ENCODE measurements around the gene PRDM15. TPM values are rescaled to one million over a fixed set of nuclear protein-coding genes. Genes with fewer than 3 reads are reported as not detected.

PRDM15 gene
- total RNA-seq, 6 donors from 2014 or later, result 5.3 to 31.4 (median 7.4) TPM

- WGBS, 2 donors, result 96 to 100% methylated on average over 3 to 8 of the region's 8 CpGs
- ATAC-seq (ENCODE audit: low FRiP score in 2 of 2), result no peak
- Histone ChIP-seq H3K27me3 (no peaks in the 10 kb centered on the region), H3K4me3 (no peak overlapping the region), H3K36me3 (peaks cover 0 to 62% (median 23%) of the 10 kb centered on the region in 4 donors), H3K4me1 (no peaks in the 10 kb centered on the region), H3K27ac (no peak overlapping the region), H3K9me3 (no peaks in the 10 kb centered on the region)
- DNase-seq, result no peak
- TF ChIP-seq POLR2AphosphoS5 (IDR thresholded peaks at IDR 0.05), result no peak
- no peak for TF ChIP-seq EP300 (IDR thresholded peaks at IDR 0.05)
- TF ChIP-seq POLR2A (IDR thresholded peaks at IDR 0.05), result no peak
- TF ChIP-seq, protein P1, sequence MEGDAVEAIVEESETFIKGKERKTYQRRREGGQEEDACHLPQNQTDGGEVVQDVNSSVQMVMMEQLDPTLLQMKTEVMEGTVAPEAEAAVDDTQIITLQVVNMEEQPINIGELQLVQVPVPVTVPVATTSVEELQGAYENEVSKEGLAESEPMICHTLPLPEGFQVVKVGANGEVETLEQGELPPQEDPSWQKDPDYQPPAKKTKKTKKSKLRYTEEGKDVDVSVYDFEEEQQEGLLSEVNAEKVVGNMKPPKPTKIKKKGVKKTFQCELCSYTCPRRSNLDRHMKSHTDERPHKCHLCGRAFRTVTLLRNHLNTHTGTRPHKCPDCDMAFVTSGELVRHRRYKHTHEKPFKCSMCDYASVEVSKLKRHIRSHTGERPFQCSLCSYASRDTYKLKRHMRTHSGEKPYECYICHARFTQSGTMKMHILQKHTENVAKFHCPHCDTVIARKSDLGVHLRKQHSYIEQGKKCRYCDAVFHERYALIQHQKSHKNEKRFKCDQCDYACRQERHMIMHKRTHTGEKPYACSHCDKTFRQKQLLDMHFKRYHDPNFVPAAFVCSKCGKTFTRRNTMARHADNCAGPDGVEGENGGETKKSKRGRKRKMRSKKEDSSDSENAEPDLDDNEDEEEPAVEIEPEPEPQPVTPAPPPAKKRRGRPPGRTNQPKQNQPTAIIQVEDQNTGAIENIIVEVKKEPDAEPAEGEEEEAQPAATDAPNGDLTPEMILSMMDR (IDR thresholded peaks at IDR 0.05), result no peak
Observed at GRCh38 chr21:41897700-41898099, 18.6 kb upstream of the PRDM15 start.

- Histone ChIP-seq H3K27ac (no peak overlapping the region), H3K36me3 (peaks cover 0 to 60% (median 23%) of the 10 kb centered on the region in 4 donors), H3K4me1 (no peaks in the 10 kb centered on the region), H3K9me3 (no peaks in the 10 kb centered on the region), H3K4me3 (no peak overlapping the region), H3K27me3 (no peaks in the 10 kb centered on the region)
- DNase-seq (no peak), ATAC-seq (ENCODE audit: low FRiP score in 2 of 2) (no peak)
- 89 to 93% methylated on average over 10 to 11 of the region's 11 CpGs for WGBS, 2 donors
- no peak for TF ChIP-seq POLR2A (IDR thresholded peaks at IDR 0.05)
- no peak for TF ChIP-seq EP300 (IDR thresholded peaks at IDR 0.05)
- no peak for TF ChIP-seq POLR2AphosphoS5 (IDR thresholded peaks at IDR 0.05)
- TF ChIP-seq, protein P1 (IDR thresholded peaks at IDR 0.05), result no peak
Observed at GRCh38 chr21:41897047-41897669, 18.0 kb upstream of the PRDM15 start.

DNA sequence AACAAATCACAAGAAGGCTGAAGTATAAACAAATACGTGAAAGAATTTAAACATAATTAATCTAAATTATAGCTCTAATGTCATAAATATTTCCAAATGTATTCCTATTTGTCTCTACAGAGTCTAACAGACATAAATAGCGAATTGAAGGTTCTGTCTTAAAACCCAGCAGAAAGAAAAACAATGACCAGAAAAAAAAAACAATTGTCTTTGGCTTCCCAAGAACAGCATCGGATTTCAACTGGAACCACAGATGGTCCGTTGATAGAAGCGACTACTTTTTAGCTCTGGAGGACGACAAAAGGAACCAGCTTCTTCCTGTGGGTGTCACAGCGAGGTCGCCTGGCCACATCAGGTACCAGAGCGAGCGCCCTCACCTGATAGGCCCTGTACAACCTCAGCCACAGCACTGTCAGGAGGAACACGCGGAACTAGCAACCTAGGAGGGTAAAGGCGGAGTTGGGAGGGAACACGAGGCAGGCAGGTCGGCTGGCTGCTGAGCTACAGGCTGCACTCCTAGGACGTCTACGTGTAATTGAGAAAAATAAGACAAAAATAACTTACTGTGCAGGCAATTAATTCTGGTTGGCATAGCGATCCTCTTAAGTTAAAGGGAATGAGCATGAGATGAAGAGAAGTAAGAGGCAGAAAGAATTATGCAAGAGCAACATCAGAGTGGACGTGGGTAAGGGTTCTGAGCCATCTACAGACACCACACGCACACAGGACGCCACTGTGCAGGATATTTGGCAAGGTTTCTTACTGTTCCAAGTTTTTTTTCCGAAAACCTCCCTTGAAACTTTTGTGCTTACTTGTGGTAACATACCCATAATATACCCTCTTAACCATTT lies 16.7 kb upstream of the PRDM15 start:
- no peak for ATAC-seq (ENCODE audit: low FRiP score in 2 of 2)

GRCh38 chr21:41894922-41895557 lies 15.9 kb upstream of the PRDM15 start:
- DNase-seq (no peak), ATAC-seq (ENCODE audit: low FRiP score in 2 of 2) (no peak)
- 73 to 83% methylated on average over 10 to 13 of the region's 13 CpGs for WGBS, 2 donors
- H3K27ac ChIP-seq, result no peak overlapping the region
- peaks cover 0 to 45% (median 12%) of the 10 kb centered on the region in 4 donors for H3K36me3 ChIP-seq
- H3K27me3 ChIP-seq, result no peaks in the 10 kb centered on the region
- no peaks in the 10 kb centered on the region for H3K9me3 ChIP-seq
- TF ChIP-seq POLR2AphosphoS5 (IDR thresholded peaks at IDR 0.05) (no peak), POLR2A (IDR thresholded peaks at IDR 0.05) (no peak), EP300 (IDR thresholded peaks at IDR 0.05) (no peak)
- TF ChIP-seq, protein P1 (IDR thresholded peaks at IDR 0.05), result no peak
- H3K4me1 ChIP-seq, result no peaks in the 10 kb centered on the region
- H3K4me3 ChIP-seq, result no peak overlapping the region

More for the DNA sequence above, 16.7 kb upstream of the PRDM15 start:
- H3K36me3 ChIP-seq, result peaks cover 0 to 53% (median 17%) of the 10 kb centered on the region in 4 donors
- H3K27me3 ChIP-seq, result no peaks in the 10 kb centered on the region
- no peak for DNase-seq
- H3K4me3 ChIP-seq, result no peak overlapping the region
- no peaks in the 10 kb centered on the region for H3K4me1 ChIP-seq
- H3K27ac ChIP-seq, result no peak overlapping the region
- H3K9me3 ChIP-seq, result no peaks in the 10 kb centered on the region
- 54 to 61% methylated on average over 22 of the region's 22 CpGs for WGBS, 2 donors
- TF ChIP-seq POLR2A (IDR thresholded peaks at IDR 0.05) (no peak), POLR2AphosphoS5 (IDR thresholded peaks at IDR 0.05) (no peak)

DNA sequence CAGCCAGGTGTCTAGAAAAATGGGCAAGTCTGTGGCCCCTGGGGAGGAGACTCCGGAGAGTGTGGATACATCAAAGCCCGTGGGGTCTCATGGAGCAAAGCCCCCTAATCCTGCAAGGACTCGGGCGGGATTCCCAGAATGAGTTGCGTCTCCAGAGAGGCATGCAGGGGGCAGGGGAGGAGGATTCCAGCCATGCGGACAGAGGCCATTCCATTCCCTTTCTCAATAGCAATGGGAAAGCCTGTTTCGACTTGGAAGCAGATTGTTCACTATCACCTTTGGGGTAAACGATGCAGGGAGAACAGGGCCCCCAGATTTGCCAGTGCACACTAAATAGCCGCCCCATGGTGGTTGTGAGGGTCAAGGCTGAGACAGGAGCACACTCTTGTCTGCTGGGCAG lies 15.4 kb upstream of the PRDM15 start:
- WGBS, 2 donors, result 90 to 95% methylated on average over 5 to 9 of the region's 9 CpGs
- DNase-seq (no peak), ATAC-seq (ENCODE audit: low FRiP score in 2 of 2) (no peak)
- H3K36me3 ChIP-seq, result peaks cover 0 to 43% (median 10%) of the 10 kb centered on the region in 4 donors
- H3K9me3 ChIP-seq, result no peaks in the 10 kb centered on the region
- H3K4me1 ChIP-seq, result no peaks in the 10 kb centered on the region
- TF ChIP-seq POLR2AphosphoS5 (IDR thresholded peaks at IDR 0.05), result no peak
- no peak for TF ChIP-seq POLR2A (IDR thresholded peaks at IDR 0.05)
- no peak for TF ChIP-seq EP300 (IDR thresholded peaks at IDR 0.05)
- TF ChIP-seq, protein P1 (IDR thresholded peaks at IDR 0.05), result no peak
- no peaks in the 10 kb centered on the region for H3K27me3 ChIP-seq
- H3K4me3 ChIP-seq, result no peak overlapping the region
- no peak overlapping the region for H3K27ac ChIP-seq
